Sigmoid colon (tissue), 7 donors: Measurements from ENCODE around the gene IL17RB. TPM values are rescaled to one million over a fixed set of nuclear protein-coding genes. Genes with fewer than 3 reads are reported as not detected.

Source experiments
- DNase-seq: peaks from one replicate; pipeline ENCODE4 v3.0.0-alpha.2; 2019
- H3K27ac ChIP-seq, 4 donors: fragments of 200-600 bp; sonication (generic); one replicate each; pipeline ENCODE4 v1.5.1; 2016 to 2019; ENCODE audit warnings: mild to moderate bottlenecking in 1 of 4
- H3K27me3 ChIP-seq, 3 donors: fragments of 200-600 bp; sonication (generic); one replicate each; pipeline ENCODE4 v1.5.1; 2019; ENCODE audit warnings: mild to moderate bottlenecking in 1 of 3
- H3K36me3 ChIP-seq, 4 donors: fragments of 200-600 bp; sonication (generic); one replicate each; pipeline ENCODE4 v1.5.1; 2016 to 2019
- H3K4me1 ChIP-seq, 4 donors: fragments of 200-600 bp; sonication (generic); one replicate each; pipeline ENCODE4 v1.5.1; 2017 to 2019
- H3K4me3 ChIP-seq, 4 donors: fragments of 200-600 bp; sonication (generic); one replicate each; pipeline ENCODE4 v1.5.1; 2017 to 2019; ENCODE audit warnings: mild to moderate bottlenecking in 2 of 4, moderate library complexity in 1 of 4
- H3K9me3 ChIP-seq, 4 donors: fragments of 200-600 bp in 3 of 4; sonication (generic) in 3 of 4; one replicate each; pipeline versions ENCODE4 v1.5.1 to v1.6.1; 2013 to 2019
- EP300 ChIP-seq, 4 donors: sonication (generic); formaldehyde crosslinking; IDR thresholded peaks; one replicate each; pipeline ENCODE4 v1.6.1; 2017; ENCODE audit warnings: antibody characterized with exemption in 4 of 4
- POLR2A ChIP-seq, 2 donors: fragments of 450-650 bp; IDR thresholded peaks; one replicate each; pipeline ENCODE4 v1.6.1; 2016; ENCODE audit warnings: antibody characterized with exemption in 2 of 2, mild to moderate bottlenecking in 2 of 2, moderate library complexity in 2 of 2
- POLR2AphosphoS5 ChIP-seq, 4 donors: sonication (generic); formaldehyde crosslinking; IDR thresholded peaks; one replicate each; pipeline ENCODE4 v1.6.1; 2017; ENCODE audit warnings: antibody characterized with exemption in 4 of 4
- WGBS, 2 donors: extraction: QIAGEN DNeasy Blood & Tissue Kit; methylation state at CpG; one replicate each; pipeline ENCODE4 v1.1.7; 2013; 5-methylcytosine and 5-hydroxymethylcytosine counted together
- intact Hi-C: fragments of 100-400 bp; cut with DNase I; formaldehyde crosslinking; loops from one replicate; pipeline ENCODE4 v1.15.1; 2023
- polyA plus RNA-seq, 3 donors: library from polyadenylated mRNA; stranded (reverse); fragments of 200-250 nt; gene quantifications; one replicate each; pipeline ENCODE4 v1.2.3, GENCODE V29; 2013
- total RNA-seq, 4 donors: library from RNA; depleted of rRNA; stranded (reverse); fragments of >200 nt; gene quantifications; one replicate each; pipeline ENCODE4 v1.1.0, GENCODE V29; 2016
- TF ChIP-seq, protein P1 (sequence below), 4 experiments: fragments of 450-650 bp in 3 of 4; fragments of 200-600 bp in 1 of 4; IDR thresholded peaks; one replicate each; pipeline ENCODE4 v1.5.1; 2016 to 2019; ENCODE audit warnings: antibody characterized with exemption in 4 of 4, mild to moderate bottlenecking in 3 of 4, moderate library complexity in 2 of 4
- donor health status: healthy with polysubstance abuse.
- donor health status: Bipolar disorder and iron deficiency.
- donor health status: healthy.

Gene IL17RB
- total and polyA plus RNA-seq, 7 donors, result 1.1 to 9.0 (median 2.2) TPM

DNA sequence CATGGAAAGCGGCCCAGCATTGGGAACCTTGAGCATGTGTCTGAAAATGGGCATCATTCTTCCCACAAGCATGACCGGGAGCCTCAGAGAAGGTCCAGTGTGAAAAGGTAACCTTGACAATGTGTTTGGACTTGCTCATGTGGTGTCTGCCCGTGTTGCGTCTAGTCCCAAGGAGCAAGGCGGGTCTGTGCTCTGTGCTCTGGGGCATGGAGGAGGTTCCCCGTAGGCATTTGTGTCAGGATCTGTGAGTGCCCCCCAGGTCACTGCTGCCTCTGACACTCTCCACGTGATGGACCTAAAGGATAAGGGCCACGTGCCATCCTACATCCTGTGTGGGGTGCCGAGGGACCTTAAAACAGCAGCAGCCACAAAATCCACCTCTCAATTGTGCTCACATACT lies 45.0 kb upstream of the IL17RB start:
- Histone ChIP-seq H3K9me3 (no peaks in the 10 kb centered on the region), H3K36me3 (no peaks in the 10 kb centered on the region), H3K27me3 (no peaks in the 10 kb centered on the region), H3K4me3 (no peak overlapping the region), H3K4me1 (peaks cover 0 to 14% (median 2%) of the 10 kb centered on the region in 4 donors), H3K27ac (no peak overlapping the region)
- TF ChIP-seq POLR2A (IDR thresholded peaks at IDR 0.05) (no peak), POLR2AphosphoS5 (IDR thresholded peaks at IDR 0.05) (no peak), EP300 (IDR thresholded peaks at IDR 0.05) (no peak)
- TF ChIP-seq, protein P1, sequence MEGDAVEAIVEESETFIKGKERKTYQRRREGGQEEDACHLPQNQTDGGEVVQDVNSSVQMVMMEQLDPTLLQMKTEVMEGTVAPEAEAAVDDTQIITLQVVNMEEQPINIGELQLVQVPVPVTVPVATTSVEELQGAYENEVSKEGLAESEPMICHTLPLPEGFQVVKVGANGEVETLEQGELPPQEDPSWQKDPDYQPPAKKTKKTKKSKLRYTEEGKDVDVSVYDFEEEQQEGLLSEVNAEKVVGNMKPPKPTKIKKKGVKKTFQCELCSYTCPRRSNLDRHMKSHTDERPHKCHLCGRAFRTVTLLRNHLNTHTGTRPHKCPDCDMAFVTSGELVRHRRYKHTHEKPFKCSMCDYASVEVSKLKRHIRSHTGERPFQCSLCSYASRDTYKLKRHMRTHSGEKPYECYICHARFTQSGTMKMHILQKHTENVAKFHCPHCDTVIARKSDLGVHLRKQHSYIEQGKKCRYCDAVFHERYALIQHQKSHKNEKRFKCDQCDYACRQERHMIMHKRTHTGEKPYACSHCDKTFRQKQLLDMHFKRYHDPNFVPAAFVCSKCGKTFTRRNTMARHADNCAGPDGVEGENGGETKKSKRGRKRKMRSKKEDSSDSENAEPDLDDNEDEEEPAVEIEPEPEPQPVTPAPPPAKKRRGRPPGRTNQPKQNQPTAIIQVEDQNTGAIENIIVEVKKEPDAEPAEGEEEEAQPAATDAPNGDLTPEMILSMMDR (IDR thresholded peaks at IDR 0.05), result no peak
- DNase-seq, result peak; percentile 44
- intact Hi-C loops, result no loop called here
- 93 to 95% methylated on average over 9 of the region's 9 CpGs for WGBS, 2 donors

DNA sequence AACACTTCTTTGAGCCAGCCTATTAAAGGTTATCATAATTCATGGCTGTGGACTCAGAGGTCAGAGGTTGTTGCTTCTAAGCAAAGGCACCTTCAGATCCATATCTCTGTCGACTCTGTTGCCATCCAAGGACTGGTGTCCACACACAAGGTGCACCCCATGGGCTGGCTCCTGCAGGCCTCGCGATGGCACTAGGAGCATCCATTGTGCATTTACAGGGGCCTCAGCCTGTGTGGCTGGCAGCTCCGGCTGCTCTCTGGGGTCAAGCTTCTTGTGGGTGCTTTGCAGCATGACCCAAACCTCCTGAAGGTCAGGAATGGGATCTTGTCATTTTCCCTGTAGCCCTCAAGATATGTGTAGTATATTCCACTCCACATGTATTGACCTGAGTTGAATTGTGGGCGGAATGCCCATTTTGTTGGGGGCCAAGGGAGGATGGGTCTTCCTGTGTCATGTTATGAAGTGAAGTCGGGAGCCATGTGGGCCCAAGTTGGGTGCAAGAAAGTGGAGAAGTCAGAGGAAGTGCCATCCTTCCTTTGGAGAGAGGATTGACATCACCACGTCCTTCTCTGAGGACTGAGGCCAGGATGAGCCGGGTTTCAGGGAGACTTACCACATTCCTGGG lies 44.0 kb upstream of the IL17RB start:
- H3K9me3 ChIP-seq, result no peaks in the 10 kb centered on the region
- TF ChIP-seq POLR2AphosphoS5 (IDR thresholded peaks at IDR 0.05) (no peak), POLR2A (IDR thresholded peaks at IDR 0.05) (no peak), EP300 (IDR thresholded peaks at IDR 0.05) (no peak)
- TF ChIP-seq, protein P1 (IDR thresholded peaks at IDR 0.05), result no peak
- H3K4me1 ChIP-seq, result peaks cover 0 to 18% (median 0%) of the 10 kb centered on the region in 4 donors
- H3K36me3 ChIP-seq, result no peaks in the 10 kb centered on the region
- DNase-seq, result peak; percentile 56
- no peaks in the 10 kb centered on the region for H3K27me3 ChIP-seq
- H3K27ac ChIP-seq, result no peak overlapping the region
- intact Hi-C loops, result no loop called here
- 92 to 94% methylated on average over 8 of the region's 8 CpGs for WGBS, 2 donors
- no peak overlapping the region for H3K4me3 ChIP-seq

DNA sequence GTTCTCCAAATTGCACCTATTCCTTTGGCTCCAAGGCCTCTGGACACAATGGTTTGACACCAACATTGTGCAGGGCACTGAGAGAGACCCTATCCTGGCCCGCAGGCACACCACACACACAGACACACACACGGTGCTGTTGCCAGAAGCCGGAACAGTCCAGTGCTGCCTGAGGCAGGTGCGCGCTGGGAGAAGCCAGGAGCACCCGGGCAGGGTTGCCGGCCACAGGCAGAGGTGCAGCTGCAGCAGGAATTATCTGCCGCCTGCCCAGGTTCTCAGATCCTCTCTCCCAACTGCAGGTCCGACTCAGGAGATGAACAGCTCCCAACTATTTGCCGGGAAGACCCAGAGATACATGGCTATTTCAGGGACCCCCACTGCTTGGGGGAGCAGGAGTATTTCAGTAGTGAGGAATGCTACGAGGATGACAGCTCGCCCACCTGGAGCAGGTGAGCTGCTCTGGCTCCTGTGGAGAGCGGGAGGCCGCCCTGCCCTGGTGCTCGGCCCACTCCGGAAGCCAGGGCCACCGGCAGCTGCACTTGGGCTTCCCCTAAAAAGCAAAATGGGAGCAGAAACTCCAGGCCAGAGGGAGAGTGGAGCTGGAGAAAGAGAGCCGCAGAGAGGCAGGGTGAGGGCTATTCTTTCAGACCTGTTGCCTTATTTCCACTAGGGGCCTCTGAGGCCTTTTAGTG lies 43.1 kb upstream of the IL17RB start:
- TF ChIP-seq POLR2AphosphoS5 (IDR thresholded peaks at IDR 0.05), result no peak
- TF ChIP-seq EP300 (IDR thresholded peaks at IDR 0.05), result no peak
- TF ChIP-seq POLR2A (IDR thresholded peaks at IDR 0.05), result no peak
- TF ChIP-seq, protein P1 (IDR thresholded peaks at IDR 0.05), result no peak
- Histone ChIP-seq H3K27me3 (no peaks in the 10 kb centered on the region), H3K4me1 (peaks cover 0 to 18% (median 0%) of the 10 kb centered on the region in 4 donors), H3K36me3 (no peaks in the 10 kb centered on the region), H3K4me3 (no peak overlapping the region), H3K9me3 (no peaks in the 10 kb centered on the region), H3K27ac (no peak overlapping the region)
- DNase-seq, result peak; percentile 50
- intact Hi-C loops, result no loop called here
- 94 to 95% methylated on average over 18 of the region's 18 CpGs for WGBS, 2 donors

DNA sequence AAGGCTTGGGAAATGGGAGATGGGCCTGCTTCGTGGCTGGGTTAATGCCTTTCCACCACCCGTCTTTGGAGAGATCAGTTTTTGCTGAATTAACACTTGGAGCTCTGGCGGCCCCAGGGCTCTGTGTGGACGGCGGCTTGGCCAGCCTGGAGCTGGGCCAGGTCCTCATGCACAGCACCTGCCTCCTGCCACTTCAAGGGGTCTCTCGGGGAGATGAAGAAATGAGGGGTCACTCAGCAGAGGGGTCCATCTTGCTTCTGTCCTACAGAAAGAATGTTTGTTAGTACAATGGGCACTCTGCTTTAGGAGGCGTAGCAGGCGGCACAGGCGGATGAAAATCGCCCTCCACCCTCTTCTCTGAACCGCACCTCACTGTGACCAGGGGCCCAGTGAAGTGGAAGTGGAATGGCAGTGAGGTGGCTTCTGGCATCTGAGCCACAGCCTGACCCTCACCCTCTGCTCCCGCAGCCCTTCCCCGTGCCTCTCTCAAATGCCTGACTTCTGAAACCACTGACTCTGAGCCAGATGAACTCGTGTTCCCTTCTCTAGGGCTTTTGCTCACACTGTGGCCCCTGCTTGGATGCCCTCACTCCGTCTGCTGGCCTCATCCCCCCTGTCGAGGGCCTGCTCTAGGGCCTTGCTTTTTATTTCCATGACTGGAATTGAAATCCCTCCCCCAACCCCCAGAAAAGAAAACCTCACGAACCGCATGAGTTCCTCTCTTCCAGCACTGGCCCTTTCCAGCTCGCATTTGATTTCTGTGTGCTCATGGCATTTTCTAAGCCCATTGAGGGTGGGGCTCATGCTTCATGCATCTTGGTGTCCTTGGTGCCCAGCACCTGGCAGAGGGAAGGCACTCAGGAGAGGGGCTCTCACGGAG lies 42.3 kb upstream of the IL17RB start:
- no peak overlapping the region for H3K27ac ChIP-seq
- no peaks in the 10 kb centered on the region for H3K36me3 ChIP-seq
- WGBS, 2 donors, result 85% methylated on average over 20 of the region's 20 CpGs
- H3K4me1 ChIP-seq, result peaks cover 0 to 18% (median 0%) of the 10 kb centered on the region in 4 donors
- intact Hi-C loops, result no loop called here
- H3K9me3 ChIP-seq, result no peaks in the 10 kb centered on the region
- H3K27me3 ChIP-seq, result no peaks in the 10 kb centered on the region
- H3K4me3 ChIP-seq, result no peak overlapping the region
- peak; percentile 34 for DNase-seq
- TF ChIP-seq POLR2AphosphoS5 (IDR thresholded peaks at IDR 0.05) (no peak), EP300 (IDR thresholded peaks at IDR 0.05) (no peak), POLR2A (IDR thresholded peaks at IDR 0.05) (no peak)
- TF ChIP-seq, protein P1 (IDR thresholded peaks at IDR 0.05), result no peak
